GM12878 (cell line): Measurements from ENCODE around the gene EPHB2. TPM values are rescaled to one million over a fixed set of nuclear protein-coding genes. Genes with fewer than 3 reads are reported as not detected.
"Not testable (repeated sequence)": the region's sequence is repeated elsewhere in the genome, so short reads cannot be mapped to it uniquely, and the experiment has no call there.

Source experiments
- ATAC-seq: fragments of 200-7000 bp; cut with Tn5 transposase; 3 replicates; pipeline ENCODE4 v1.9.1; 2020; ENCODE audit warnings: mild to moderate bottlenecking, moderate library complexity
- BruUV-seq: library from RNA; stranded (reverse); fragments of 400-500 nt; replicated peaks from 2 replicates; lab custom pipeline; 2021; lab: Mats Ljungman, UMichigan
- CTCF ChIA-PET: fragments of 300-600 bp; sonication (Branson Sonifier 250); formaldehyde crosslinking; extraction: SDS; loops from one replicate; lab custom pipeline; 2021; ENCODE audit warnings: inconsistent platforms; lab: Yijun Ruan, JAX
- POLR2A ChIA-PET: fragments of 350-600 bp; formaldehyde crosslinking; extraction: SDS; loops from one replicate; lab custom pipeline; 2021; ENCODE audit warnings: inconsistent platforms; lab: Charles Lee
- RAD21 ChIA-PET: fragments of 300-600 bp; sonication (Branson Sonifier 250); formaldehyde crosslinking; loops from one replicate; lab custom pipeline; 2023; ENCODE audit warnings: antibody characterized with exemption; ENCODE audit not compliant: unreplicated experiment; lab: Charles Lee
- SMC1A ChIA-PET: fragments of 300-600 bp; sonication (Branson Sonifier 250); formaldehyde crosslinking; loops from one replicate; lab custom pipeline; 2023; ENCODE audit not compliant: unreplicated experiment, uncharacterized antibody; lab: Charles Lee
- DNase-seq: peaks from one replicate; pipeline ENCODE4 v3.0.0-alpha.2; 2011; ENCODE audit warnings: low read depth, low spot score
- FAIRE-seq: peaks from 3 replicates; lab custom pipeline; 2011; peaks lifted over from hg19 to GRCh38; lab: Jason Lieb, UNC
- H2AFZ ChIP-seq: 2 replicates; pipeline ENCODE4 v1.6.0; 2011; ENCODE audit warnings: low read depth, low read length, control low read depth; ENCODE audit not compliant: control insufficient read depth
- H3K27ac ChIP-seq: 2 replicates; pipeline ENCODE4 v1.5.1; 2011; ENCODE audit warnings: control low read depth; ENCODE audit not compliant: control insufficient read depth, insufficient read depth
- H3K27me3 ChIP-seq, 2 experiments: replicated peaks in 1 of 2; 2 replicates each; pipeline versions ENCODE4 v1.6.0 to v1.6.1; 2011; ENCODE audit warnings: low read length in 1 of 2; ENCODE audit not compliant: control insufficient read depth in 2 of 2, insufficient read depth in 2 of 2
- H3K36me3 ChIP-seq, 2 experiments: 2 replicates each; pipeline ENCODE4 v1.5.1; 2011; ENCODE audit warnings: low read length in 1 of 2; ENCODE audit not compliant: control insufficient read depth in 2 of 2, insufficient read depth in 2 of 2
- H3K4me1 ChIP-seq: 2 replicates; pipeline ENCODE4 v1.6.1; 2011; ENCODE audit warnings: mild to moderate bottlenecking, low read length, moderate library complexity, mixed read lengths; ENCODE audit not compliant: control insufficient read depth, insufficient read depth
- H3K4me2 ChIP-seq: 2 replicates; pipeline ENCODE4 v1.6.0; 2011; ENCODE audit warnings: control low read depth; ENCODE audit not compliant: control insufficient read depth, insufficient read depth
- H3K4me3 ChIP-seq: fragments of 200-600 bp; sonication (generic); 2 replicates; pipeline ENCODE4 v1.5.1; 2016
- H3K79me2 ChIP-seq: 2 replicates; pipeline ENCODE4 v1.6.0; 2011; ENCODE audit warnings: low read length; ENCODE audit not compliant: control insufficient read depth, insufficient read depth
- H3K9ac ChIP-seq: 2 replicates; pipeline ENCODE4 v1.8.0; 2011; ENCODE audit warnings: low read length, control low read depth, mixed read lengths; ENCODE audit not compliant: control insufficient read depth, insufficient read depth
- H3K9me3 ChIP-seq: replicated peaks from 3 replicates; pipeline ENCODE4 v1.5.1; 2011; ENCODE audit warnings: mild to moderate bottlenecking, low read length; ENCODE audit not compliant: control insufficient read depth, insufficient read depth
- H4K20me1 ChIP-seq: 2 replicates; pipeline ENCODE4 v1.6.0; 2011; ENCODE audit not compliant: control insufficient read depth, insufficient read depth
- BCLAF1 ChIP-seq: fragments of 450-650 bp; IDR thresholded peaks from 2 replicates; pipeline ENCODE4 v1.6.1; 2017; ENCODE audit warnings: antibody characterized with exemption, mild to moderate bottlenecking, moderate library complexity
- FOXM1 ChIP-seq: IDR thresholded peaks from 2 replicates; pipeline ENCODE4 v1.6.1; 2012; ENCODE audit warnings: low read depth, mild to moderate bottlenecking, inconsistent platforms, low read length, moderate library complexity
- HDGF ChIP-seq: fragments of 450-650 bp; IDR thresholded peaks from 2 replicates; pipeline ENCODE4 v1.6.1; 2016; ENCODE audit warnings: antibody characterized with exemption
- NRF1 ChIP-seq: conservative IDR thresholded peaks from 2 replicates; pipeline ENCODE4 v1.6.1; 2011; ENCODE audit warnings: mild to moderate bottlenecking, low read depth, low read length, improper control_type of control experiment
- SREBF2 ChIP-seq: IDR thresholded peaks from 2 replicates; pipeline ENCODE4 v1.6.1; 2012; ENCODE audit warnings: mild to moderate bottlenecking, low read length
- WGBS: methylation state at CpG from one replicate; pipeline ENCODE4 v1.1.6; 2016; ENCODE audit warnings: low lambda C conversion rate; ENCODE audit not compliant: insufficient replicate concordance, insufficient coverage; ENCODE audit errors: missing lambda C conversion rate; 5-methylcytosine and 5-hydroxymethylcytosine counted together
- in situ Hi-C: fragments of 300-500 bp; cut with MboI; formaldehyde crosslinking; loops from 9 replicates; pipeline ENCODE4 v1.14.3; 2018; ENCODE audit warnings: mixed read lengths
- intact Hi-C: fragments of 100-400 bp; cut with micrococcal nuclease; formaldehyde crosslinking; loops from one replicate; pipeline ENCODE4 v1.14.2; 2022; ENCODE audit not compliant: unreplicated experiment
- polyA plus RNA-seq, 11 experiments: library from polyadenylated mRNA; depleted of rRNA in 4 of 11; unstranded in 6 of 11; stranded (reverse) in 5 of 11; fragments of >200 nt; fragmentation: Nextera tagmentation in 4 of 11; fragmentation: Illumina TruSeq in 1 of 11; extraction: Ambion mirVana in 4 of 11; extraction: Trizol in 1 of 11; gene quantifications; 1 replicate in 1 of 11; 2 replicates in 10 of 11; pipeline versions ENCODE4 v1.2.1 to v1.2.3, GENCODE V29; 2011 to 2016; ENCODE audit warnings: inconsistent platforms in 2 of 11, missing spikeins in 2 of 11, low read depth in 1 of 11
- total RNA-seq, 4 experiments: library from RNA; depleted of rRNA in 3 of 4; stranded (reverse); fragments of >200 nt in 3 of 4; fragmentation: Illumina TruSeq in 1 of 4; extraction: Trizol in 1 of 4; gene quantifications; 2 replicates each; pipeline versions ENCODE4 v1.2.1 to v1.2.3, GENCODE V29; 2013 to 2021

EPHB2 gene
- total and polyA plus RNA-seq, 10 of the 15 experiments (the other 5 are each of a cell fraction or from before 2014, with no cell fraction given): 0.13 to 3.3 (median 0.92) TPM

- no peak overlapping the region for H3K4me2 ChIP-seq
- no peaks in the 10 kb centered on the region; a peak in 1 of 4 replicates for H3K27me3 ChIP-seq
- in situ Hi-C loops: no loop called here
- SMC1A ChIA-PET: interaction anchor here (1.0 kb wide), 1 partner anchor 22 kb away, joined by 3 read pairs; no protein-coding TSS in a partner anchor
- H3K4me1 ChIP-seq: no peaks in the 10 kb centered on the region
- H3K36me3 ChIP-seq: no peaks in the 10 kb centered on the region
- no peak overlapping the region for H3K27ac ChIP-seq
- POLR2A ChIA-PET: no interaction called here
- CTCF ChIA-PET: no interaction called here
- no peak overlapping the region for H2AFZ ChIP-seq
- no peaks in the 10 kb centered on the region for H3K9me3 ChIP-seq
- FAIRE-seq (no peak), DNase-seq (no peak), ATAC-seq (no peak)
- no TSS peak for BruUV-seq
- no peak overlapping the region for H3K4me3 ChIP-seq
- no peaks in the 10 kb centered on the region for H3K79me2 ChIP-seq
- RAD21 ChIA-PET: no interaction called here
- WGBS: 5% methylated on average over 1 of the region's 1 CpG
- intact Hi-C loops: no loop called here
- TF ChIP-seq HDGF: no peak
- TF ChIP-seq NRF1: no peak
- TF ChIP-seq FOXM1: no peak
- TF ChIP-seq SREBF2: no peak
- no peak for TF ChIP-seq BCLAF1
- H3K9ac ChIP-seq: no peak overlapping the region
- no peaks in the 10 kb centered on the region for H4K20me1 ChIP-seq
Measured at GRCh38 chr1:22833699-22834098, 123.1 kb downstream of the EPHB2 start.

GRCh38 chr1:22834420-22834819 lies 123.8 kb downstream of the EPHB2 start:
- FAIRE-seq, SMC1A ChIA-PET: not testable (repeated sequence)

More at GRCh38 chr1:22834420-22834819, 123.8 kb downstream of the EPHB2 start:
- DNase-seq, H4K20me1 ChIP-seq, in situ Hi-C loops, H3K27me3 ChIP-seq, ATAC-seq, H3K9me3 ChIP-seq, POLR2A ChIA-PET, H3K36me3 ChIP-seq, H3K4me1 ChIP-seq, H3K4me2 ChIP-seq, CTCF ChIA-PET, intact Hi-C loops, RAD21 ChIA-PET, H2AFZ ChIP-seq, H3K4me3 ChIP-seq, H3K79me2 ChIP-seq, H3K27ac ChIP-seq, H3K9ac ChIP-seq, BruUV-seq: not testable (repeated sequence)
- WGBS: 2% methylated on average over 2 of the region's 2 CpGs
